Small intestine (tissue), 7 donors: ENCODE data around the gene LRG1. TPM values are rescaled to one million over a fixed set of nuclear protein-coding genes. Genes with fewer than 3 reads are reported as not detected.
A peak's percentile ranks its signal among the peaks of the same experiment; 100 is the strongest.

Experiments
- DNase-seq, 2 donors: peaks; one replicate each; pipeline versions ENCODE4 v3.0.0 to v3.0.0-alpha.2; 2013
- FAIRE-seq: peaks from 2 replicates; lab custom pipeline; 2012; peaks lifted over from hg19 to GRCh38; lab: Jason Lieb, UNC
- H3K27ac ChIP-seq, 3 donors: one replicate each; pipeline ENCODE4 v1.5.1; 2013; ENCODE audit warnings: low read length in 2 of 3, mild to moderate bottlenecking in 2 of 3, control low read depth in 1 of 3, inconsistent platforms in 1 of 3, low read depth in 1 of 3, moderate library complexity in 1 of 3
- H3K27me3 ChIP-seq, 3 donors: one replicate each; pipeline ENCODE4 v1.6.1; 2013; ENCODE audit warnings: low read length in 3 of 3, inconsistent platforms in 1 of 3; ENCODE audit not compliant: control insufficient read depth in 3 of 3, insufficient read depth in 3 of 3
- H3K36me3 ChIP-seq, 3 donors: one replicate each; pipeline ENCODE4 v1.6.1; 2013; ENCODE audit warnings: low read length in 3 of 3, inconsistent platforms in 1 of 3, low read depth in 1 of 3, mild to moderate bottlenecking in 1 of 3, moderate library complexity in 1 of 3; ENCODE audit not compliant: control insufficient read depth in 3 of 3, insufficient read depth in 2 of 3
- H3K4me1 ChIP-seq, 3 donors: one replicate each; pipeline ENCODE4 v1.6.1; 2013; ENCODE audit warnings: low read length in 2 of 3, inconsistent platforms in 1 of 3, low read depth in 1 of 3, mild to moderate bottlenecking in 1 of 3, moderate library complexity in 1 of 3; ENCODE audit not compliant: control insufficient read depth in 3 of 3, insufficient read depth in 2 of 3
- H3K4me3 ChIP-seq, 3 donors: one replicate each; pipeline ENCODE4 v1.5.1; 2013; ENCODE audit warnings: low read length in 3 of 3, control low read depth in 1 of 3, inconsistent platforms in 1 of 3, low read depth in 1 of 3, mild to moderate bottlenecking in 1 of 3, moderate library complexity in 1 of 3
- H3K9me3 ChIP-seq, 2 donors: one replicate each; pipeline ENCODE4 v1.6.1; 2013; ENCODE audit warnings: low read depth in 1 of 2, low read length in 1 of 2; ENCODE audit not compliant: control insufficient read depth in 2 of 2, insufficient read depth in 1 of 2
- WGBS, 3 donors: extraction: QIAGEN DNeasy Blood & Tissue Kit; methylation state at CpG; one replicate each; pipeline ENCODE4 v1.1.7; 2013; 5-methylcytosine and 5-hydroxymethylcytosine counted together
- polyA plus RNA-seq, 4 donors: library from polyadenylated mRNA; stranded (reverse) in 3 of 4; unstranded in 1 of 4; fragments of 200-250 nt in 3 of 4; fragments of 120-200 nt in 1 of 4; gene quantifications; one replicate each; pipeline versions ENCODE4 v1.2.1 to v1.2.3, GENCODE V29; 2013
- donor health status: healthy with polysubstance abuse.
- donor health status: control.
- donor health status: control.
- donor health status: Bipolar disorder and iron deficiency.
- donor health status: healthy.

Gene LRG1
- polyA plus RNA-seq, 4 donors: 0.67 to 9.8 (median 2.6) TPM

DNA sequence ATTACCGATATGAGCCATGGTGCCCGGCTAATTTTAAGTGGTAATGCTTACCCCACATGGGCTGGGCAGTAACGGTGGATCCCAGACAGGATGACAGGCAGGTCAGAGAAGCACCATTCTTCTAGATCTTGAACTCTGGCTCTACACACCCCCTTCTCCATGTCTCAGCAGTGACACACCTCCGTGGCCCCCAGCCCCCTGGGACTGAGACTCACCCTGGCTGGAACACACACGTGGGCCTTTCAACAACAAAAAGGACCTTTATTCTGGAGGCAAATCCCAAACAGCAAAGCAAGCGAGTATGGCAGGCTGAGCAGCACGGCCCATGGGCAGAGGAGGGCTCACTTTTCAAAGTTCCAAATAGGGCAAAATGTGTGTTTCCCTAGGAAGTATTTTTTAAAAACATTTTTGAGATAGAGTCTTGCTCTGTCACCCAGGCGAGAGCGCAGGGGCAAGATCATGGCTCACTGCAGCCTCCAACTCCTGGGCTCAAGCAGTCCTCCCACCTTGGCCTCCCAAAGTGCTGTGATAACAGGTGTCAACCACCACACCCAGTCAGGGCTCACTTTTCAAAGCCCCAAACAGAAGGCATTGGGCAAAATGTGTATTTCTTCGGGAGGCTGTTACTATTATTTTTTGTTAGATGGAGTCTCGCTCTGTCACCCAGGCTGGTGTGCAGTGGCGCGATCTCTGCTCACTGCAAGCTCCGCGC, 17.4 kb downstream of the LRG1 start:
- H3K27me3 ChIP-seq: no peaks in the 10 kb centered on the region
- FAIRE-seq: no peak
- H3K9me3 ChIP-seq: peaks cover 0 to 10% of the 10 kb centered on the region in 2 donors
- DNase-seq: no peak
- H3K36me3 ChIP-seq: no peaks in the 10 kb centered on the region
- H3K4me3 ChIP-seq: no peak overlapping the region
- H3K4me1 ChIP-seq: no peaks in the 10 kb centered on the region
- H3K27ac ChIP-seq: no peak overlapping the region
- 83 to 86% (median 86%) methylated on average over 15 of the region's 15 CpGs for WGBS, 3 donors

DNA sequence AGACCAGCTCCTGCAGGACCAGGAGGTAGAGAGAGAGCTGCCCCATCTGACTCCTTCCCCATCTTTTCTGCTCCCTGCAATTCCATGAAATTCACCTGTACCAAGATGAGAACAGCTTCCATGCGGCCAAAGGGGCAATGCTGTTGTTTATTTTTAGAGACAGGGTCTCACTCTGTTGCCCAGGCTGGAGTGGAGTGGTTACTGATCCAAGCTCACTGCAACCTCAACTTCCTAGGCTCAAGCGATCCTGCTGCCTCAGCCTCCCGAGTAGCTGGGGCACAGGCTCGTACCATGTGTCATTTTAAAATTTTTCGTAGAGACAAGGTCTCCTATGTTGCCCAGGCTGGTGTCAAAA, 18.0 kb downstream of the LRG1 start:
- Histone ChIP-seq H3K27me3 (no peaks in the 10 kb centered on the region), H3K4me1 (no peaks in the 10 kb centered on the region), H3K36me3 (no peaks in the 10 kb centered on the region), H3K27ac (no peak overlapping the region), H3K9me3 (peaks cover 0 to 10% of the 10 kb centered on the region in 2 donors), H3K4me3 (no peak overlapping the region)
- WGBS, 3 donors: 81 to 89% (median 86%) methylated on average over 5 of the region's 5 CpGs
- FAIRE-seq (no peak), DNase-seq (no peak)

DNA sequence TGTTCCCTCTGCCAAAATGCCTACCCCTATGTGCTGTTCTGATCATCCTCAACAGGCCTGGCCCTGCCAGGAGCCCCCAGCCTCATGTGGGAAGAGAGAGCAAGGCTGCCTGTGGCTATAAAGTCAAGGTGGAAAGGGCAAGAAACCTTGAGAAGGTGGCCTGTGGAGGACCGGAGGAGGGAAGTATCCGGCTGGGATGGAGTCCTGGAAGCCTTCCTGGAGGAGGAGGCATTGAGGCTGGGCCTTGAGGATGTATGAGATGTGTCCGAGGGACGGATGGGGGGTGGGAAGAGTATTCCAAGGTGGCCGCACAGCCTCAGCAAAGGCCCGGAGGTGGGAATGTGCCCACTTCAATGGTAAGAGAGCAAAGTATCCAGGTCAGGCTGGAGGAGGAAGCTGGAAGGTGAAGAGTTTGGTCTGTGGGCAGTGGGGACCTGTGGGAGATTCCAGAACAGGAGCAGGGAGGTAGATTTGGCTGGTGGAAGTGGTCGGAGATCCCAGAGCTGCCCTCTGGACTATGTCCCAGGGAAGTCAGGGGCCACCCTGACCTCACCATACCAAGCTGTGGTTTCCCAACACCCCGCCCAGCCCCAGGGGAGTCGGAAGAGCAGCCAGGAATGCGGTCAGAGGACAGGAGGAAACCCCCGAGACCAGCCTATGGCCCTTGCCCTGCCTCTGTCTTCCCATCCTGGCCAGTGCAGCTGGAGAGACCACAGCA, 18.5 kb downstream of the LRG1 start:
- Histone ChIP-seq H3K4me1 (no peaks in the 10 kb centered on the region), H3K27me3 (no peaks in the 10 kb centered on the region), H3K9me3 (peaks cover 0 to 10% of the 10 kb centered on the region in 2 donors), H3K27ac (no peak overlapping the region), H3K36me3 (no peaks in the 10 kb centered on the region), H3K4me3 (no peak overlapping the region)
- DNase-seq (no peak), FAIRE-seq (no peak)
- 65 to 74% (median 73%) methylated on average over 11 of the region's 11 CpGs for WGBS, 3 donors

DNA sequence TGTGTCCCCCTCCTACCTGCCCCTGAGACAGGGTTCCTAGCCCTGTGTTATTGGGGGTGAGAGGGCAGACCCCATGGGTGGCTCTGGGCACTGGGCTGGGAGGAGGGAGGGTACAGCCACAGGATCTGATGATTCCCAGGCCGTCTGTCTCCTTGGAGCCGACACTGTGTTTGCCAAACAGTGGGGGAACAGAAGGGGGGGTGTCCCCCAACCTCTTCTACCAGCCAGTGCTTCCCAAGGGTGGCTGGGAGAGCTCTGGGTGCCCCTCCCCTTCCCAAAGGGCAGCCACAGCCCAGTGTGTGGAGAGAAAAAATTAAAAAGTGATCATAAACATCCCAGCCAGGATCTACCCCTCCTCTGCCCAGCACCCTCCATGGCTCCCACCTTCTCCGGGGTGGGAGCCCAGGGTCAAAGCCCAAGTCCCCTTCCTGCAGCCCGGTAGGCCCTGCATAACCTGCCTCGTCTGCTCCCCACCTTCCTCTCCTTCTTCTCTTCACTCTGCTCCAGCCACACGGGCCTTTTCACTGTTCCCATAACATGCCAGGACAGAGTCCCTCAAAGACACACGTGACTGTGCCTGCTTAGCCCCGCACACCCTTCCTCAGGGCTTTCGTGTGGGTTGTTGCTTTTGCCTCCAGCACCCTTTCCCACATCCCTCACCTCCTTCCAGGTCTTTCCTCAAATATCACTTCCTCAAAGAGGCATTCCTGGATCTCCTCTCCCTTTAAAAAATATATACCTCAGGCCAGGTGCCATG, 20.1 kb downstream of the LRG1 start:
- Histone ChIP-seq H3K9me3 (peaks cover 0 to 10% of the 10 kb centered on the region in 2 donors), H3K27me3 (no peaks in the 10 kb centered on the region), H3K36me3 (no peaks in the 10 kb centered on the region), H3K27ac (no peak overlapping the region), H3K4me3 (no peak overlapping the region), H3K4me1 (no peaks in the 10 kb centered on the region)
- FAIRE-seq: no peak
- no peak for DNase-seq
- 34 to 69% (median 57%) methylated on average over 9 of the region's 9 CpGs for WGBS, 3 donors

DNA sequence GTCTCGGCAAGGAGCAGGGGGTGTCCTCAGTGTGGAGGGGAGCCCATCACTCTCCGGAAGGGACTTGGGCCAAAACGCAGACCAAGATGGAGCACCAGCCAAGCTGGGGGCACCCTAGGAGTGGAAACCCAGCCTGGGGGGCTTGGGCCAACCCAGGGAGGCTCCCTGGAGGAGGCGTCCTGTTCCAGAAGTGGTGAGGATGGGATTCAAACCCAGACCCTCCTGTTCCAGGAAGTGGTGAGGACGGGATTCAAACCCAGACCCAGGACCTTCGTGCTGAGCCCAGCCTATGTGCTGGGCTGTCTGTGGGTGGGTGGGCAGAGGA, 20.7 kb downstream of the LRG1 start:
- Histone ChIP-seq H3K36me3 (no peaks in the 10 kb centered on the region), H3K9me3 (peaks cover 0 to 10% of the 10 kb centered on the region in 2 donors), H3K4me1 (no peaks in the 10 kb centered on the region), H3K27me3 (no peaks in the 10 kb centered on the region), H3K27ac (peak overlapping the region in 1 of 3 donors; percentile 1), H3K4me3 (no peak overlapping the region)
- DNase-seq (no peak), FAIRE-seq (no peak)
- 84 to 90% (median 87%) methylated on average over 6 of the region's 6 CpGs for WGBS, 3 donors

DNA sequence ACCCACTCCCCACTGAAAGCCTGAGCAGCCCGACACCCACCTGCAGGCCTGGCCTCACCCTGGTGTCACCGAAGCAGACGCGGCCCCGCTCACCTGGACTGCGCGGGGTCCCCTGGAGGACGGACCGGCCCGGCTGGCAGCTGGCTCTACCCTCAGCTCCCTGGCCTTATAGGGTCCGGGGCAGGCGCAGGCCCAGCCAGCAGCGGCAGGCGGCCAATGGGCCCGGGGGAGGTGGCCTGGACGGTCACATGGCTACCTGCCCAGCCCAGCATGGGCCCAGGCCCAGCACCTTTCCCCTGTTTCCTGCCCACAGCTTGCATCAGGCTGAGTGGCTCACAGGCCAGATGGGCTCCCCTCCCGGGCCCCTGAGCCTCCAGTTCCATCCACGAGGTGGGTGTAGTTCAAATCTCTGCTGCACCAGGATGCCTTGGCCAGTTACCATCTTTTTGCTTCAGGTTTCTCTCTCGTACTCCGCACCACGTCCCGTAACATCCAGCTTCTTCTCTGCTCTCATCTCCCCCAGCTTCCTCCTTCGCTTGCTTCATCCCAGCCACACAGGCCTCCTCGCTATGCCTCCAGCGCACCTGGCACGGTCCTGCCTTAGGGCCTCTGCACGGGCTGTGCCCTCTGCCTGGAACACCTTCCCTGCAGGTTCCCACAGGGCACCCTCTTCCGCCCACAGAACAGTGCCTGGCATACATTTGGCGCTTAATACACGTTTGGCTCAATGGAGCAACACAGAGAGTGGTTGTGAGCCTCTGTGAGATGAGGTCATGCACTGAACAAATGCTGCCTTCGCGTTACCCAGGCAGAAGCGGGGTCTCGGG, 21.3 kb downstream of the LRG1 start, which contains the start of gene PLIN4:
PLIN4 (minus strand) TSS at position 142 of the 827 bp plus-strand sequence. CDS start 214 bp downstream, outside the sequence.
- Histone ChIP-seq H3K36me3 (no peaks in the 10 kb centered on the region), H3K4me1 (no peaks in the 10 kb centered on the region), H3K4me3 (no peak within 1 kb of the TSS), H3K27me3 (no peaks in the 10 kb centered on the region), H3K9me3 (peaks cover 0 to 10% of the 10 kb centered on the region in 2 donors), H3K27ac (peak within 1 kb of the TSS in 1 of 3 donors; percentile 1)
- 65 to 79% (median 69%) methylated on average over 27 to 34 of the region's 34 CpGs for WGBS, 3 donors
- DNase-seq (no peak), FAIRE-seq (no peak)

DNA sequence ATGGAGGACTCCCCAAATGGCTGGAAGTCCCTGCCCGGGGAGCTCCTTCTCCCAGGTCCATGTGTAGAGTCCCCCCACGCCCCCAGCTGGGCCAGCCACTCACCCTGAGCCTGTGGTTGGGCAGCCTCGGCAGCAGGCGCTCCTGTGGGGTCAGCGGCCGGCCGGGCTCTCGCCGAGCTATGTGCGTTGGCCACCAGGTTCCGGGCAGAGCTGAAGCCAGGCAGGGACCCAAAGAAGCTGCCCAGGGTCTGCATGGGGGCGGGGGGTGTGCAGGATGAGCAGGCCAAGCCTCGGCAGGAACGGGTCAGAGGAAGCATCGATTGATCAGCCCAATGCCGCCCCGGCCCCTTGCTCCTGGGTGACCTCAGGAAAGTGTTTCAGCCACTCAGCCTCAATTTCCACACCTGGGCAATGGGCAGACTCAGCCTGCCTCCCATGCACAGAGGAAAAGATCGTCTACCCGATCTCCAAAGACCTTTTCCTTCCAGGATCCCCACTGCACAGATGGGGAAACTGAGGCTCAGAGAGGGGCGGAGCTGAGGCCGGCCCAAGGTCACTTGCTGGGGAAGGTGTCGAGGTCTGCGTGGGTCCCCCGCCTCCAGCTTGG, 22.3 kb downstream of the LRG1 start:
- no peaks in the 10 kb centered on the region for H3K27me3 ChIP-seq
- no peak overlapping the region for H3K4me3 ChIP-seq
- FAIRE-seq: no peak
- DNase-seq: no peak
- H3K4me1 ChIP-seq: no peaks in the 10 kb centered on the region
- H3K9me3 ChIP-seq: peaks cover 0 to 10% of the 10 kb centered on the region in 2 donors
- WGBS, 3 donors: 82% methylated on average over 22 to 24 of the region's 24 CpGs
- no peak overlapping the region for H3K27ac ChIP-seq
- H3K36me3 ChIP-seq: no peaks in the 10 kb centered on the region
